BLaER1 treated with 17β-estradiol and CSF1 and Interleukin-3, amounts not matched to agents 10 nM and 100 nM (cell line): Measurements from ENCODE around the gene APBA1.

Experiments used
- H3K27ac ChIP-seq, 11 experiments: shearing (Covaris generic); formaldehyde crosslinking; 2 replicates each; pipeline ENCODE4 v1.8.1; 2022
- H3K27me3 ChIP-seq, 11 experiments: shearing (Covaris generic); formaldehyde crosslinking; 2 replicates each; pipeline ENCODE4 v1.8.1; 2022
- H3K36me3 ChIP-seq, 11 experiments: shearing (Covaris generic); formaldehyde crosslinking; 2 replicates each; pipeline ENCODE4 v1.8.1; 2022
- H3K4me1 ChIP-seq, 10 experiments: shearing (Covaris generic); formaldehyde crosslinking; 2 replicates each; pipeline ENCODE4 v1.8.1; 2022
- H3K4me2 ChIP-seq, 11 experiments: shearing (Covaris generic); formaldehyde crosslinking; 2 replicates each; pipeline ENCODE4 v1.8.1; 2022
- H3K4me3 ChIP-seq, 10 experiments: shearing (Covaris generic); formaldehyde crosslinking; 2 replicates each; pipeline ENCODE4 v1.8.1; 2022
- H3K9ac ChIP-seq, 11 experiments: shearing (Covaris generic); formaldehyde crosslinking; 2 replicates each; pipeline ENCODE4 v1.8.1; 2022
- H3K9me3 ChIP-seq, 11 experiments: shearing (Covaris generic); formaldehyde crosslinking; replicated peaks in 1 of 11; 2 replicates each; pipeline ENCODE4 v1.8.1; 2022
- H4K20me1 ChIP-seq, 11 experiments: shearing (Covaris generic); formaldehyde crosslinking; 2 replicates each; pipeline ENCODE4 v1.8.1; 2022
- Cebpa-rat ChIP-seq, 11 experiments: shearing (Covaris generic); IDR thresholded peaks; 2 replicates each; pipeline ENCODE4 v1.8.1; 2022

APBA1 gene

GRCh38 chr9:69582544-69583297, 89.5 kb downstream of the APBA1 start:
- TF ChIP-seq Cebpa-rat (IDR thresholded peaks at IDR 0.05) = no peak
- H3K4me1 ChIP-seq = peaks cover 47 to 67% (median 62%) of the 10 kb centered on the region in 10 experiments
- peak overlapping the region; percentile 67 to 89 (median 79) for H3K4me2 ChIP-seq
- no peaks in the 10 kb centered on the region for H4K20me1 ChIP-seq
- no peaks in the 10 kb centered on the region for H3K27me3 ChIP-seq
- peaks cover 0 to 13% (median 0%) of the 10 kb centered on the region in 11 experiments; a peak in 2 of 22 replicates for H3K9me3 ChIP-seq
- peak overlapping the region in 9 of 11 experiments; percentile 21 to 72 (median 53); a peak in 16 of 22 replicates for H3K27ac ChIP-seq
- peaks cover 0 to 9% (median 0%) of the 10 kb centered on the region in 11 experiments; a peak in 3 of 22 replicates for H3K36me3 ChIP-seq
- peak overlapping the region in 1 of 11 experiments; percentile 20; a peak in 1 of 22 replicates for H3K9ac ChIP-seq
- no peak overlapping the region; a peak in 2 of 20 replicates for H3K4me3 ChIP-seq

- Histone ChIP-seq H3K36me3 (peaks cover 0 to 5% (median 0%) of the 10 kb centered on the region in 11 experiments; a peak in 3 of 22 replicates), H3K27me3 (no peaks in the 10 kb centered on the region), H3K9ac (no peak overlapping the region), H3K4me3 (no peak overlapping the region), H3K4me2 (peak overlapping the region; percentile 67 to 89 (median 79)), H3K27ac (peak overlapping the region in 9 of 11 experiments; percentile 21 to 72 (median 53); a peak in 16 of 22 replicates), H3K4me1 (peaks cover 47 to 74% (median 69%) of the 10 kb centered on the region in 10 experiments), H3K9me3 (peaks cover 0 to 8% (median 0%) of the 10 kb centered on the region in 11 experiments; a peak in 1 of 22 replicates), H4K20me1 (no peaks in the 10 kb centered on the region)
- no peak for TF ChIP-seq Cebpa-rat (IDR thresholded peaks at IDR 0.05)
Observed at GRCh38 chr9:69582018-69582417, 90.2 kb downstream of the APBA1 start.

- H3K4me3 ChIP-seq = peak overlapping the region in 4 of 10 experiments; percentile 3 to 24 (median 16); a peak in 3 of 20 replicates
- peak overlapping the region in 7 of 11 experiments; percentile 4 to 66 (median 29); a peak in 9 of 22 replicates for H3K9ac ChIP-seq
- peaks cover 0 to 4% (median 0%) of the 10 kb centered on the region in 11 experiments; a peak in 4 of 22 replicates for H3K9me3 ChIP-seq
- H3K4me2 ChIP-seq = peak overlapping the region; percentile 67 to 89 (median 79)
- no peak for TF ChIP-seq Cebpa-rat (IDR thresholded peaks at IDR 0.05)
- H3K27ac ChIP-seq = peak overlapping the region in 9 of 11 experiments; percentile 21 to 72 (median 53); a peak in 18 of 22 replicates
- no peaks in the 10 kb centered on the region for H3K36me3 ChIP-seq
- H3K27me3 ChIP-seq = no peaks in the 10 kb centered on the region
- H3K4me1 ChIP-seq = peaks cover 47 to 77% (median 71%) of the 10 kb centered on the region in 10 experiments
- H4K20me1 ChIP-seq = no peaks in the 10 kb centered on the region
Observed at GRCh38 chr9:69580582-69581214, 91.5 kb downstream of the APBA1 start.

DNA sequence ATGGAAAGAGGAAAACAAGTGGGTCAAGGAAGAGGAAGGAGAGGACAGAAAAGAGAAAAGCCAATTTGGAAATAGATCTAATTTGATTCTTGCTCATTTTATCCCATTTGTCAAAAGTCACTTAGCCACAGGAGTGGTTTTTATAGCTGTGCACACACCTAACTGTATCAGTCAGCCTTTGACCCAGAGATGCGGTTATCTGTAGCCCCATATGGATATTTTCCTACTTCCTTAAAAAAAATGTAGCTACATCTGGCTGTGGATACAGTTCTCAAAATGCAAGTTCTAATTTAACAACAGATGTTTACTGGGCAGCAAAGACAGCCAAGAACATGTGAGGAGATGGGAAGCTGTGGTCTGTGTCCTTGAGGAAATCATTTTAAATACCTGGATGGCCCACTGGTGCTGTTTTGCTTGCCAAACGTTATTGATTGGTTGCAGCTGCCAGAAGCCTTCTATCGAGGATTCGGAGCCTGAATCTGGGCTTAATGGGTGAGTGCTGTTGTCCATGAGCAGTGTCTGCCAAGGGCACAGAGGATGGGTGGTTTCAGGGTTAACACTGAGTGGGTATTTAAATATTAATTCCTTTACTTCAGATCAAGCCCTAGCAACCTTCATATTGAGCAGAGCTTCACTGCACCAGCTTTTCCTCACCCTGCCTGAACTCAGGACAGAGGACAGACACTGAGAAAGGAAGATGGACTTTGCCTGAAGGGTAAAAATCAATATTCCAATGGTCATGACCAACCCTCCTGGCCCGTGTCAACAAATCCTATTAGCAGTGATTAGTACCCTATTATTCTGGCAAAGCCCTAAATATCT, 92.2 kb downstream of the APBA1 start:
- peaks cover 0 to 7% (median 2%) of the 10 kb centered on the region in 11 experiments; a peak in 9 of 22 replicates for H3K9me3 ChIP-seq
- no peaks in the 10 kb centered on the region for H4K20me1 ChIP-seq
- H3K27ac ChIP-seq = peak overlapping the region in 9 of 11 experiments; percentile 21 to 72 (median 53); a peak in 18 of 22 replicates
- H3K9ac ChIP-seq = peak overlapping the region in 9 of 11 experiments; percentile 3 to 66 (median 22); a peak in 10 of 22 replicates
- H3K36me3 ChIP-seq = no peaks in the 10 kb centered on the region
- H3K27me3 ChIP-seq = no peaks in the 10 kb centered on the region
- no peak for TF ChIP-seq Cebpa-rat (IDR thresholded peaks at IDR 0.05)
- H3K4me2 ChIP-seq = peak overlapping the region; percentile 67 to 89 (median 79)
- H3K4me1 ChIP-seq = peaks cover 47 to 77% (median 71%) of the 10 kb centered on the region in 10 experiments
- peak overlapping the region in 3 of 10 experiments; percentile 14 to 24 (median 19); a peak in 4 of 20 replicates for H3K4me3 ChIP-seq

- Histone ChIP-seq H3K27me3 (no peaks in the 10 kb centered on the region), H3K9ac (peak overlapping the region in 1 of 11 experiments; percentile 58; a peak in 1 of 22 replicates), H3K4me1 (peaks cover 47 to 81% (median 74%) of the 10 kb centered on the region in 10 experiments), H3K4me2 (peak overlapping the region; percentile 67 to 89 (median 79); a peak in 21 of 22 replicates), H3K4me3 (peak overlapping the region in 2 of 10 experiments; percentile 14 to 24; a peak in 1 of 20 replicates), H4K20me1 (0 out of 22 replicates have a peak, but pooled peaks cover 0 to 3% (median 0%) of the 10 kb centered on the region in 11 experiments), H3K36me3 (no peaks in the 10 kb centered on the region), H3K27ac (peak overlapping the region in 6 of 11 experiments; percentile 47 to 72 (median 58); a peak in 8 of 22 replicates), H3K9me3 (peaks cover 0 to 9% (median 4%) of the 10 kb centered on the region in 11 experiments; a peak in 9 of 22 replicates)
- TF ChIP-seq Cebpa-rat (IDR thresholded peaks at IDR 0.05) = no peak
Observed at GRCh38 chr9:69579032-69579758, 93.0 kb downstream of the APBA1 start.

GRCh38 chr9:69578026-69578425, 94.1 kb downstream of the APBA1 start:
- 0 out of 22 replicates have a peak, but pooled peaks cover 0 to 6% (median 0%) of the 10 kb centered on the region in 11 experiments for H4K20me1 ChIP-seq
- H3K27ac ChIP-seq = peak overlapping the region in 5 of 11 experiments; percentile 25 to 57 (median 53); a peak in 9 of 22 replicates
- TF ChIP-seq Cebpa-rat (IDR thresholded peaks at IDR 0.05) = no peak
- peak overlapping the region in 2 of 11 experiments; percentile 2 to 38; a peak in 1 of 22 replicates for H3K9ac ChIP-seq
- peaks cover 41 to 81% (median 75%) of the 10 kb centered on the region in 10 experiments for H3K4me1 ChIP-seq
- no peaks in the 10 kb centered on the region for H3K36me3 ChIP-seq
- H3K27me3 ChIP-seq = no peaks in the 10 kb centered on the region
- H3K9me3 ChIP-seq = peaks cover 0 to 9% (median 4%) of the 10 kb centered on the region in 11 experiments; a peak in 9 of 22 replicates
- no peak overlapping the region for H3K4me3 ChIP-seq
- peak overlapping the region in 10 of 11 experiments; percentile 24 to 89 (median 76); a peak in 17 of 22 replicates for H3K4me2 ChIP-seq

DNA sequence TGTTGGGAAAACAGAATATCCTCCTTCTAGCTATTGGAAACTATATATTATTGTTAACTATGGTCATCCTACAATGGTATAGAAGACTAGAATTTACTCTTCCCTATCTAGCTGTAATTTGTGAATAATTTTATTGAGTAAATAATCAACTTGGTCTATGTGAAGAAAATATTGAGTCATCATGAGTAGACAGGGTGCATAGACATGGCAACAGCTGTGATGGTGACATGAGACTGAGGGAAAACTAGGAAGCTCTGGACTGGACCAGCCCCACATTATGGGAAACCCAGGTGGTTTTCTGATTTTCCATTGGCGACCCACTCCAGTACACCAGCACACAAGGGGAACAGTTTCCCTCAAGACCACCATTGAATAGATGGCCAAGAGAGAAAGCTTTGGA, 95.0 kb downstream of the APBA1 start:
- no peak overlapping the region for H3K9ac ChIP-seq
- TF ChIP-seq Cebpa-rat (IDR thresholded peaks at IDR 0.05) = no peak

More for the DNA sequence above, 95.0 kb downstream of the APBA1 start:
- H3K27ac ChIP-seq = peak overlapping the region in 4 of 11 experiments; percentile 38 to 56 (median 52); a peak in 3 of 22 replicates
- peak overlapping the region in 10 of 11 experiments; percentile 21 to 89 (median 76); a peak in 18 of 22 replicates for H3K4me2 ChIP-seq
- H4K20me1 ChIP-seq = 0 out of 22 replicates have a peak, but pooled peaks cover 0 to 6% (median 0%) of the 10 kb centered on the region in 11 experiments
- H3K27me3 ChIP-seq = no peaks in the 10 kb centered on the region
- H3K4me3 ChIP-seq = peak overlapping the region in 1 of 10 experiments; percentile 5; a peak in 1 of 20 replicates
- no peaks in the 10 kb centered on the region for H3K36me3 ChIP-seq
- H3K4me1 ChIP-seq = peaks cover 32 to 77% (median 66%) of the 10 kb centered on the region in 10 experiments
- peaks cover 0 to 9% (median 4%) of the 10 kb centered on the region in 11 experiments; a peak in 9 of 22 replicates for H3K9me3 ChIP-seq
